ENCODE measurements around the gene ZDHHC11. TPM values are rescaled to one million over a fixed set of nuclear protein-coding genes. Genes with fewer than 3 reads are reported as not detected.
"Not testable (repeated sequence)": the region's sequence is repeated elsewhere in the genome, so short reads cannot be mapped to it uniquely, and the experiment has no call there.

ZDHHC11 gene
- total RNA-seq, 1 donor from 2014 or later = 25.2 TPM

- DNase-seq = not testable (repeated sequence)
Observed at GRCh38 chr5:878677-879076, 27.9 kb upstream of the ZDHHC11 start.

- no peak for DNase-seq
Observed at GRCh38 chr5:878125-878524, 27.3 kb upstream of the ZDHHC11 start.

- DNase-seq = no peak
Observed at GRCh38 chr5:876398-877365, 25.9 kb upstream of the ZDHHC11 start.

- no peak for DNase-seq
Observed at GRCh38 chr5:875931-876330, 25.1 kb upstream of the ZDHHC11 start.

GRCh38 chr5:873328-873727, 22.5 kb upstream of the ZDHHC11 start:
- DNase-seq = no peak

- DNase-seq = no peak
Observed at GRCh38 chr5:872301-872700, 21.5 kb upstream of the ZDHHC11 start.

GRCh38 chr5:871596-872298, 21.0 kb upstream of the ZDHHC11 start:
- DNase-seq = no peak

- no peak for DNase-seq
Observed at GRCh38 chr5:870956-871355, 20.2 kb upstream of the ZDHHC11 start.

GRCh38 chr5:868428-869135, 17.8 kb upstream of the ZDHHC11 start:
- DNase-seq = no peak

GRCh38 chr5:867300-867870, 16.6 kb upstream of the ZDHHC11 start:
- no peak for DNase-seq

GRCh38 chr5:865771-866170, 15.0 kb upstream of the ZDHHC11 start:
- DNase-seq = no peak

- no peak for DNase-seq
Observed at GRCh38 chr5:865168-865521, 14.4 kb upstream of the ZDHHC11 start.

- no peak for DNase-seq
Observed at GRCh38 chr5:864492-865167, 13.8 kb upstream of the ZDHHC11 start.

- DNase-seq = no peak
Observed at GRCh38 chr5:863244-863805, 12.5 kb upstream of the ZDHHC11 start.

GRCh38 chr5:862367-863243, 11.8 kb upstream of the ZDHHC11 start:
- no peak for DNase-seq

GRCh38 chr5:861442-862366, 10.9 kb upstream of the ZDHHC11 start:
- no peak for DNase-seq

GRCh38 chr5:860506-861150, 9.8 kb upstream of the ZDHHC11 start:
- no peak for DNase-seq

GRCh38 chr5:859798-860296, 9.1 kb upstream of the ZDHHC11 start:
- no peak for DNase-seq

- DNase-seq = no peak
Observed at GRCh38 chr5:859391-859790, 8.6 kb upstream of the ZDHHC11 start.

Measured in tongue (tissue), 2 donors.